ENCODE results near the gene PCDHGC5. TPM values are rescaled to one million over a fixed set of nuclear protein-coding genes. Genes with fewer than 3 reads are reported as not detected.
A peak's percentile ranks its signal among the peaks of the same experiment; 100 is the strongest.

The PCDHGC5 gene
- total RNA-seq, 6 experiments from 2014 or later = 0.24 to 0.37 (median 0.32) TPM

- WGBS (ENCODE audit: insufficient coverage, low coverage, low lambda C conversion rate, missing lambda C conversion rate) = 94% methylated on average over 2 of the region's 2 CpGs
- intact Hi-C loops (cut with DNase I) = no loop called here
- no peak overlapping the region for H3K4me3 ChIP-seq
- no peaks in the 10 kb centered on the region for H3K9me3 ChIP-seq
- H3K36me3 ChIP-seq = no peaks in the 10 kb centered on the region
- no peaks in the 10 kb centered on the region for H3K27me3 ChIP-seq
- DNase-seq (no peak), ATAC-seq (no peak)
- no peak overlapping the region for H3K27ac ChIP-seq
- TF ChIP-seq POLR2A (IDR thresholded peaks at IDR 0.05) (no peak), CTCF (IDR thresholded peaks at IDR 0.05) (no peak)
- H3K4me1 ChIP-seq = no peaks in the 10 kb centered on the region
Measured at GRCh38 chr5:141503681-141504080, 14.8 kb downstream of the PCDHGC5 start.

- WGBS (ENCODE audit: insufficient coverage, low coverage, low lambda C conversion rate, missing lambda C conversion rate) = 88% methylated on average over 4 of the region's 4 CpGs
- no peaks in the 10 kb centered on the region for H3K36me3 ChIP-seq
- DNase-seq = no peak
- H3K4me1 ChIP-seq = no peaks in the 10 kb centered on the region
- H3K4me3 ChIP-seq = no peak overlapping the region
- intact Hi-C loops (cut with DNase I) = no loop called here
- TF ChIP-seq POLR2A (IDR thresholded peaks at IDR 0.05) (no peak), CTCF (IDR thresholded peaks at IDR 0.05) (no peak)
- H3K27ac ChIP-seq = no peak overlapping the region
- no peak for ATAC-seq
- H3K27me3 ChIP-seq = no peaks in the 10 kb centered on the region
- no peaks in the 10 kb centered on the region for H3K9me3 ChIP-seq
Measured at GRCh38 chr5:141504216-141504615, 15.3 kb downstream of the PCDHGC5 start.

GRCh38 chr5:141506381-141507155 is 17.7 kb downstream of the PCDHGC5 start:
- 98% methylated on average over 6 of the region's 8 CpGs for WGBS (ENCODE audit: insufficient coverage, low coverage, low lambda C conversion rate, missing lambda C conversion rate)
- no peak overlapping the region for H3K27ac ChIP-seq
- H3K36me3 ChIP-seq = no peaks in the 10 kb centered on the region
- no peak for TF ChIP-seq POLR2A (IDR thresholded peaks at IDR 0.05)
- TF ChIP-seq CTCF (IDR thresholded peaks at IDR 0.05) = no peak
- H3K4me3 ChIP-seq = no peak overlapping the region
- H3K9me3 ChIP-seq = no peaks in the 10 kb centered on the region
- intact Hi-C loops (cut with DNase I) = no loop called here
- no peaks in the 10 kb centered on the region for H3K27me3 ChIP-seq
- DNase-seq = no peak
- ATAC-seq = no peak
- H3K4me1 ChIP-seq = no peaks in the 10 kb centered on the region

- DNase-seq = no peak
- Histone ChIP-seq H3K9me3 (no peaks in the 10 kb centered on the region), H3K27ac (peak overlapping the region in 1 of 3 donors; percentile 68), H3K4me1 (peaks cover 0 to 2% (median 0%) of the 10 kb centered on the region in 4 donors), H3K4me3 (no peak overlapping the region), H3K36me3 (no peaks in the 10 kb centered on the region), H3K27me3 (no peaks in the 10 kb centered on the region)
- TF ChIP-seq POLR2A (IDR thresholded peaks at IDR 0.05) (no peak), CTCF (IDR thresholded peaks at IDR 0.05) (no peak)
- ATAC-seq = no peak
- WGBS (ENCODE audit: insufficient coverage, low coverage, low lambda C conversion rate, missing lambda C conversion rate) = 63% methylated on average over 4 of the region's 11 CpGs
- intact Hi-C loops (cut with DNase I) = no loop called here
Measured at GRCh38 chr5:141507387-141508091, 18.7 kb downstream of the PCDHGC5 start.

Data from right lobe of liver (tissue), 6 donors.